Measurements from ENCODE around the gene LSR. TPM values are rescaled to one million over a fixed set of nuclear protein-coding genes. Genes with fewer than 3 reads are reported as not detected.

The LSR gene
- total and polyA plus RNA-seq, 2 experiments from 2014 or later: 116 to 212 TPM

GRCh38 chr19:35219008-35219407 lies 29.8 kb upstream of the LSR start:
- no peak overlapping the region for H3K27ac Mint-ChIP-seq
- peaks cover 12% of the 10 kb centered on the region; the same call in 1 of the 3 replicates for H3K36me3 Mint-ChIP-seq (ENCODE audit: low read depth)
- TF ChIP-seq ZNF462 (CRISPR knock-in tag; IDR thresholded peaks at IDR 0.05): no peak
- no peak for TF ChIP-seq CTCF (conservative IDR thresholded peaks at IDR 0.05; ENCODE audit: low read depth in 2 of 2)
- no peak for TF ChIP-seq ETS1 (IDR thresholded peaks at IDR 0.05)
- TF ChIP-seq REST (IDR thresholded peaks at IDR 0.05; ENCODE audit: unreplicated experiment): no peak
- no peak for TF ChIP-seq ZNF114 (CRISPR knock-in tag; IDR thresholded peaks at IDR 0.05)
- TF ChIP-seq CREB1 (CRISPR knock-in tag; IDR thresholded peaks at IDR 0.05; ENCODE audit: low read depth): no peak
- TF ChIP-seq EZH2 (IDR thresholded peaks at IDR 0.05; ENCODE audit: low read depth, unreplicated experiment): no peak
- TF ChIP-seq POLR2AphosphoS5 (IDR thresholded peaks at IDR 0.05; ENCODE audit: low read depth): no peak
- TF ChIP-seq STAT1 (IDR thresholded peaks at IDR 0.05; ENCODE audit: unreplicated experiment): no peak
- no peak for TF ChIP-seq ZNF331 (CRISPR knock-in tag; IDR thresholded peaks at IDR 0.05; ENCODE audit: low read depth)
- ATAC-seq: no peak
- 0 out of 2 replicates have a peak, but pooled peaks cover 3% of the 10 kb centered on the region for H3F3A ChIP-seq (replicated peaks; ENCODE audit: low read depth)
- no peaks in the 10 kb centered on the region for H3K79me2 ChIP-seq (replicated peaks; ENCODE audit: insufficient read depth)
- no peaks in the 10 kb centered on the region for H3K4me1 ChIP-seq (ENCODE audit: insufficient read depth)
- H4K20me1 ChIP-seq (replicated peaks; ENCODE audit: insufficient read depth): no peaks in the 10 kb centered on the region
- H3K4me3 Mint-ChIP-seq: no peak overlapping the region
- peaks cover 5% of the 10 kb centered on the region for H3K4me1 Mint-ChIP-seq
- no peaks in the 10 kb centered on the region for H3K27me3 ChIP-seq (ENCODE audit: insufficient read depth)
- no peak overlapping the region for H3K27ac ChIP-seq (ENCODE audit: low read depth)
- no peak for DNase-seq (ENCODE audit: low spot score)
- peaks cover 26% of the 10 kb centered on the region for H3K9me3 Mint-ChIP-seq
- no peak overlapping the region for H3K4me2 ChIP-seq
- no peaks in the 10 kb centered on the region for H3K36me3 ChIP-seq (ENCODE audit: insufficient read depth)
- peaks cover 4% of the 10 kb centered on the region for H3K27me3 Mint-ChIP-seq (ENCODE audit: insufficient read depth, low read depth, poor library complexity)
- no peak overlapping the region for H3K4me3 ChIP-seq
- peaks cover 10% of the 10 kb centered on the region; the same call in 1 of the 2 replicates for H3K9me2 ChIP-seq (ENCODE audit: insufficient read depth)
- H2AFZ ChIP-seq: no peak overlapping the region
